ENCODE results near the gene OTULIN.

The OTULIN gene

GRCh38 chr5:14723701-14724132, 59.2 kb downstream of the OTULIN start:
- no peak for DNase-seq

GRCh38 chr5:14724633-14725032, 60.1 kb downstream of the OTULIN start:
- no peak for DNase-seq

- no peak for DNase-seq
These were observed 61.7 kb downstream of the OTULIN start for GRCh38 chr5:14726066-14726838.

GRCh38 chr5:14727428-14727865, 62.9 kb downstream of the OTULIN start:
- peak; percentile 50 to 70 (median 64) for DNase-seq

- no peak for DNase-seq
These were observed 63.5 kb downstream of the OTULIN start for GRCh38 chr5:14727928-14728458.

GRCh38 chr5:14728459-14728938, 64.0 kb downstream of the OTULIN start:
- DNase-seq: no peak

- no peak for DNase-seq
These were observed 65.2 kb downstream of the OTULIN start for GRCh38 chr5:14729448-14730385.

- DNase-seq: no peak
These were observed 65.9 kb downstream of the OTULIN start for GRCh38 chr5:14730466-14730865.

GRCh38 chr5:14730881-14731280, 66.4 kb downstream of the OTULIN start:
- no peak for DNase-seq

- DNase-seq: no peak
These were observed 68.5 kb downstream of the OTULIN start for GRCh38 chr5:14732991-14733390.

- no peak for DNase-seq
These were observed 69.1 kb downstream of the OTULIN start for GRCh38 chr5:14733661-14734060.

- no peak for DNase-seq
These were observed 69.9 kb downstream of the OTULIN start for GRCh38 chr5:14734396-14734795.

- DNase-seq: no peak
These were observed 71.4 kb downstream of the OTULIN start for GRCh38 chr5:14735944-14736343.

- no peak for DNase-seq
These were observed 72.8 kb downstream of the OTULIN start for GRCh38 chr5:14737291-14737690.

- DNase-seq: no peak
These were observed 73.5 kb downstream of the OTULIN start for GRCh38 chr5:14738050-14738449.

GRCh38 chr5:14739538-14739937, 75.0 kb downstream of the OTULIN start:
- DNase-seq: no peak

GRCh38 chr5:14739981-14740380, 75.5 kb downstream of the OTULIN start:
- DNase-seq: no peak

- DNase-seq: no peak
These were observed 76.6 kb downstream of the OTULIN start for GRCh38 chr5:14741131-14741530.

- no peak for DNase-seq
These were observed 77.4 kb downstream of the OTULIN start for GRCh38 chr5:14741801-14742440.

- DNase-seq: no peak
These were observed 78.0 kb downstream of the OTULIN start for GRCh38 chr5:14742498-14742897.

GRCh38 chr5:14743601-14744295, 79.2 kb downstream of the OTULIN start:
- DNase-seq: no peak

Measured in activated CD4-positive, CD25-positive, alpha-beta regulatory T cell (primary cell).